HG02852 (cell line): Measurements from ENCODE around the gene SLC16A11.
"Not testable (repeated sequence)": the region's sequence is repeated elsewhere in the genome, so short reads cannot be mapped to it uniquely, and the experiment has no call there.

Experiments
- ATAC-seq: cut with Tn5 transposase; IDR thresholded peaks from one replicate; pipeline ENCODE4 v1.9.1; 2021; ENCODE audit warnings: mild to moderate bottlenecking, moderate library complexity; ENCODE audit not compliant: unreplicated experiment

The SLC16A11 gene

DNA sequence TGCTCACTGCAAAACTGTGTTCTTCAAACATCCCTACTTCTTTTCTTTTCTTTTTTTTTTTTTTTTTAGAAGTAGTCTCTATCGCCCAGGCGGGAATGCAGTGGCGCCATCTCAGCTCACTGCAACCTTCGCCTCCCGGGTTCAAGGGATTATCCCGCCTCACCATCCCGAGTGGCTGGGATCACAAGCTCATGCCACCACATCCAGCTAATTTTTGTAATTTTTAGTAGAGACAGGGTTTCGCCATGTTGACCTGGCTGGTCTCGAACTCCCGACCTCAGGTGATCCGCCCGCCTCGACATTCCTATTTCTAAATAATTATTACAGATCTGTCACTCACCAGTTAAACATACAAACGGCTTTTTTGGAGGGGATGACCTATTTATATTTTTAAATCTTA, 32.5 kb downstream of the SLC16A11 start:
- no peak for ATAC-seq

DNA sequence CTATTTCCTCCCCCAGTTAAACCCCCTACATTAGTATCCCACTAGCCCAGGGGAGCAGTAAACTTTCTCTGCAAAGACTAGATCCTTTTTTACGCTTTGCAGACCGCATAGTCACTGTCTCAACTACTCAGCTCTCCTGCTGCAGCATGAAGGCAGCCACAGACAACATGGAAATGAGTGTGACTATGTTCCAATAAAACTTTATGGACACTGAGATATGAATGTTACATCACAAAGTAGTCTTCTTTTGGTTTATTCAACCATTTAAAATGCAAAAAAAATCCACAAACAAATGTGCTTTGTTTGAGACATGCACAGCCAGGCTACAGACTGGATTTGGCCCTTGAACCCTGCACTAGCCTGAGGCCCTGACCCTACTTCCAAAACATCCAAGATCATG, 33.4 kb downstream of the SLC16A11 start:
- ATAC-seq = no peak

DNA sequence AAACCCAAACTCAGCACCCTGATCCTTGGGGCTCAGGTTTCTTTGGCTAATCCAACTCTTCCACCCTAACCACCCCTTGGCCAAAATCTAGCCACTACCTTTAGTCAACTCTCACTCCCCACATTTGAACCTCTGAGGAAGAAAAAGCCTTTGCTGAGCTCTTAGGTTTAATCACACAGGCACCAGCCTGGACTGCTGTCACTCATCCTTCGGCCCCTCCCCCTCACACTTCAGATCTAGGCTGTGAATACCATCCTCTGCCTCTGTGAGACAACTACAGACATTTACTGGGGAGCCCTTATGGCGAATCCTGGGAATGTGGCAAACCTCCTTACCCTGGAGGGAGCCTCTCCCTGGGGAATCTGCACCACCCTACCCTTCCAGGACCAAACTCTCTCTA, 36.7 kb downstream of the SLC16A11 start:
- no peak for ATAC-seq

DNA sequence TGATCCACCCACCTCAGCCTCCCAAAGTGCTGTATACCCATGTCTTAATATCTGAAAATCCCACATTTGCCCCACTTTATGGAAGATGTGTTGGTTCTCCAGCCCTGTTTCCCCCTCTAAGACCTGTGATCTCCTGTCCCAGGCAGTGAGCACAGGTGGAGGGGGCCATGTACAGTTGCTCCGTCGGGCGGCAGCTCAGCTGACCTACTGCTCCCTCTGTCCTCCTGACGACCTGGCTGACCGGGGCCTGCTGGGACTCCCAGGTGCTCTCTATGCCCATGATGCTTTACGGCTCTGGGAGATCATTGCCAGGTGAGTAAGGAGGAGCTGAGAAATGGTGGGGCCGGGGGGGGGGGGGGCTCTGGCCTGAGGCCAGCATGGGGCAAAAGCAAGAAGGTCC, 38.2 kb downstream of the SLC16A11 start:
- ATAC-seq = no peak

DNA sequence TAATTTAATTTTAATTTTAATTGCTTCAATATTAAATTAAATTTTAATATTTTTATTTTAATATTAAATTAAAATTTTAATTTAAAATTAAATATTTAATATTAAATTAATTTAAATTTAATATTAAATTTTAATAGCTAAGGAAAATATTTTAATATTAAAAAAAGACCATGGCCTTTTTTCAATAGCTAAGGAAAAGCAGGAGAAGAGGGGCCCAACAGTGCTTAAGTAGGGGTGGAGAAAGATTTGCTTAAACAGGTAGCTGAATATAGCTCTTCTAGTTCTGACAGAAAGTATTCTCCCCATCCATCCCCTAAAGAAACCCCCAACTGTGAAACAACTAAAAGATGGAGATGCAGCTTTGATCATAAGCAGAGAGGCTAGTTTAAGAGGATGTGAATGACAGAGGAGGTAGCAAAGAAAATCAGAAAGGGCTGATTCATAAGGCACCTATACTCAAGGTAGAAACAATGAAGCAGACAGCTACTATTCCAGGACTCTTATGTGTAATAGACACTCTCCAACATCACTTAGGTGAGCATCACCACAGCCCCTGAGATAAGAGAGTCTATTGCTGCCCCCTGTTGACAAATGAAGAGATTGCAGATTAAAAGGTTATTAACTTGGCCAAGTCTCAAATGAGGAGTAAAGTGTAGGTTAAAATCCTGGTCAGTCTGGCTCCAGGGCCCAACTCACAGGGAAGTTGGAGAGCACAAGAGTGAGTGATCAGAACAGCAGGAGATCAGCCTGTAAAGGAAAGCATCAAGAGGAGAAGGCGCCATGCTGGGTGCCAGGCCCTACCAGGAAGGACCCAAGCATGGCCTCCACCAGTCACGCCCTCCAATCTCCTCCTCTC, 39.3 kb downstream of the SLC16A11 start:
- ATAC-seq = no peak

DNA sequence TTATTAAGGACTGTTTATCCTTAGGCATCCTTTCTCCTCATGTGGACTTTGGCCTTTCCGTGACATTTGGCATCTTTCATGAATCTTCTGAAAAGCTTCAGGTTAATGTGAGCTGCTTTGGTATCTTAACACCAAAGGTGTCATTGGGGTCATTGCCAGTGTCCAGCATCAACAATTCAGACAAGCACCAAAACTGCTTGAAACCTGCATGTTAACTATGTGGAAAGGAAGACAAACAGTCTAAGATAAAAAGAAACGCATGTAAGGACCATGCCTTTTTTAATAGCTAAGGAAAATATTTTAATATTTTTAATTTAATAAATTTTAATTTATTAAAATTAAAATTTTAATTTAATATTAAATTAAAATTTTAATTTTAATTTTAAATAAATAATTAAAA, 40.1 kb downstream of the SLC16A11 start:
- ATAC-seq = no peak

DNA sequence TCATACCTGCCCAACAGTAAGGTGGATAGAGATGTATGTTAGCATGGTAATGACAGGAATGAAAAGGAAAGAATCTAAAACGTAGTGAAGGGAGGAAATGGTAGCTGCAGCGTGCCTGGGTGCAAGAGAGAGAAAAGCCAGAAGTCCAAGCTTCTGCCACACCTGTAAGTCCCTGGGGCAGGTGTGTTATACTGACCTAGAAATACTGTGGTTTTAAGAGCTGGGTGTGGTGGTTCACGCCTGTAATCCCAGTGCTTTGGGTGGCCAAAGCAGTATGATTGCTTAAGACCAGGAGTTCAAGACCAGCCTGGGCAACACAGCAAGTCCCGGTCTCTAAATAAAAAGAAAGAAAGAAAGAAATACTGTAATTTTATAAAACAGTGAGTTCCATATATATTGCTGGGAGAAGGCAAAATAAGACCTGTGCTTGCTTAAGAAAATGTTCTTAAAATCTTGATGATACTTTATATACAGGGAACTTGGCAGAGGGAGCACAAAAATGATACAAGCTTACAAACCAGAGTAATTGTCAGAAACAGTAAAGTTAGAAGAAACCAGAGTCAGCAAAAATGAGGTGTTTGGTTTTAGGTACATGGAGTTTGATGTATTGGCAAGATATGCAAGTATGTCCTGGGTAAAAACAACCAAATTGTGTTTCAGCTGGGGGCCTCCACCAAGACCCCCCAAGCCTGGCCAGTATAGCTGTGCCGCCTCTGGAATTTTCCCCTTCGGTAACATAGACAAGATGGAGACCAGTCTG, 41.4 kb downstream of the SLC16A11 start:
- no peak for ATAC-seq

DNA sequence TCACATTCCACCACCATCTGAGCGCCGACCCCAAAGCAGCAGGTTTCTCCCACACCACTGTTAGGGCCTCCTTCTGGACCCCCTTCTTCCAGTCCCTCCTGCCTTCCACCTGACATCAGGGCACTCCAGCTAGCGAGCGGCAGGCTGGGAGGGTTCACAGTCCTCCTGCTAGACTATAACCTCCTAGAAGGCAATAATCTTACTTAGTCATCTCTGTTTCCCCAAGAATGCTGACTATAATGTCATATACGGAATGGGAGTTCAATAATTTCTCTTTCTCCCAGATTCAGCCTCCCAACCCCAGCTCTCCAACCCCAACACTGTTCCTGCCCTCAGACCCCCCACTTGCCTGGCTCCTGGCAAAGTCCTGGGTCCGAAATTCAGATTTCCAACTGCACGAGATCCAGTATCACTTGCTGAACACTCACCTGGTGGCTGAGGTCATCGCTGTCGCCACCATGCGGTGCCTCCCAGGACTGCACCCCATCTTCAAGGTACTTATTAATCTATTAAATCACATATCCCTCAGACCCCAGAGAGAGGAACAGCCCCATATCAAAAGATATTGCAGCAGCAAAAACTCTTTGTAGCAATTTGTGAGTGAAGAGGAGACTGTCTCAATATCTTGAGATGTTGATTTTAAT, 42.5 kb downstream of the SLC16A11 start:
- ATAC-seq = no peak

DNA sequence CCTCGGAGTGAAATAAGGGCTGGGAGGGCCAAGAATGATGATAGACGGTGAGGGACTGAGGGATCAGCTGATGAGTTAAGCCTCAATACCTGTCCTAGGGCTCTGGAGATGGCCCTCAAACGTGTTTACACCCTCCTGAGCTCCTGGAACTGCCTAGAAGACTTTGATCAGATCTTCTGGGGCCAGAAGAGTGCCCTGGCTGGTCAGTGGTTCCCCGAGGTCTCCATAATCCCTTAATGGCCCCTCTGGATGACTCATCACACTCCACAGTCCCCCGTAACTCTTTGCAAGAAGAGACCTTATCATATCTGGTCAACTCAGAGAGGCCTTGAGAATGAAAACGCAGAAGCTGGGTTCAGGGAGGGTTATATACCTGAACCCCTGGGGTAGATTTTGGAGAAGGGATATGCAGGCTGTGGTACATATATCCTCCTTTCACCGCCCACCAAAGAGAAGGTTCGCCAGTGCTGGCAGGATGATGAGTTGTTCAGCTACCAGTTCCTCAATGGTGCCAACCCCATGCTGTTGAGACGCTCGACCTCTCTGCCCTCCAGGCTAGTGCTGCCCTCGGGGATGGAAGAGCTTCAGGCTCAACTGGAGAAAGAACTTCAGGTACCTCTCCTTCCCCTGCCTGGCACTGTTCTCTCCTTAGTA, 44.9 kb downstream of the SLC16A11 start:
- ATAC-seq = no peak

DNA sequence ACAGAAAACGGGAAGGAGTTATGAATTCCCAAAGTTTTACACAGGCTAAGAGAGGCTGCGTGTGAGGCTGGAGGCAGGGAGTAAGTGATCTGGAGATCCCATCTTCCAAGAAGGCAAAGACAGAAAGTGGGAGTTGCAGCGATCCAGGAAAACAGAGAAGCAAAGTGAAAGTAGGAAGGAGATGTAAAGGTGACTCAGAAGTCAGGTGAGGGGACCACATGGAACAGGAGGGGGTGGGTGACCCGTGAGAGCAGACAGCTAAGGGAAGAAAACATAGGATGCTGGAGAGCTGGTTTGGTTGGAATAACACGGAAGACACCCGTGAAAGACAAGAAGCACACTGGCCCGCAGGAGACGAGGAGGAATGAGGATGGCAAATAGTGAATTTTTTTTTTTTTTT, 46.7 kb downstream of the SLC16A11 start:
- no peak for ATAC-seq

DNA sequence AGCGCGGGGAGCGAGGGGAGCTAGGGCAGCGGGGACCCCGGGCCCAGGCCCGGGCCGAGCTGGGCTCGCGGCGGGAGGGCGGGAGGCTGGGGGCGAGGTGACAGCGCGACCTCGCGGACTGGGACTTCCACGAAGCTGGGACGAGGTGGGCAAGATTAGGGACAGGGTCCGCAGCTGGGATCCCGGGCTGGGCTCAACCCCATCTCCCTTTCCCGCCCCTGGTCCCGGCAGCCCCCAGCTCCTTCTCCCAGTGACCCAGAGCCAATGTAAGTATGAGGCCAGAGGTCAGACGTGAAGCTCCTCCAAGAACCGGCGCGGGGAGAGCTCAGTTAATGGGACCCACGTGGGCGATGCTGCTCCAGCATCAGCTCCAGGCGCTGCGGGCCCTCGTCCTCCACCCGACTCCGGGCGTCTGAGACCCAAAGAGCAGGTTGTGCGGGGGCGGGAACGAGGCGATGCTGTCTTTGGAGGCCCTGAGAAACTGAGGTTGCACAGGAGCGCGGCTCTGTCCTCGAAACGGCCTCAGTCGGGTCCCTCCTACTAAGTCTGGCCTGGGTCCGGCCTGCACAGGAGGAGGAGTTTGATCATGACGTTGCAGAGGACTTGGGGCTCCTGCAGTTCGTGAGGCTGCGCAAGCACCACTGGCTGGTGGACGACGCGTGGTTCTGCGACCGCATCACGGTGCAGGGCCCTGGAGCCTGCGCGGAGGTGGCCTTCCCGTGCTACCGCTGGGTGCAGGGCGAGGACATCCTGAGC, 47.5 kb downstream of the SLC16A11 start:
- no peak for ATAC-seq

DNA sequence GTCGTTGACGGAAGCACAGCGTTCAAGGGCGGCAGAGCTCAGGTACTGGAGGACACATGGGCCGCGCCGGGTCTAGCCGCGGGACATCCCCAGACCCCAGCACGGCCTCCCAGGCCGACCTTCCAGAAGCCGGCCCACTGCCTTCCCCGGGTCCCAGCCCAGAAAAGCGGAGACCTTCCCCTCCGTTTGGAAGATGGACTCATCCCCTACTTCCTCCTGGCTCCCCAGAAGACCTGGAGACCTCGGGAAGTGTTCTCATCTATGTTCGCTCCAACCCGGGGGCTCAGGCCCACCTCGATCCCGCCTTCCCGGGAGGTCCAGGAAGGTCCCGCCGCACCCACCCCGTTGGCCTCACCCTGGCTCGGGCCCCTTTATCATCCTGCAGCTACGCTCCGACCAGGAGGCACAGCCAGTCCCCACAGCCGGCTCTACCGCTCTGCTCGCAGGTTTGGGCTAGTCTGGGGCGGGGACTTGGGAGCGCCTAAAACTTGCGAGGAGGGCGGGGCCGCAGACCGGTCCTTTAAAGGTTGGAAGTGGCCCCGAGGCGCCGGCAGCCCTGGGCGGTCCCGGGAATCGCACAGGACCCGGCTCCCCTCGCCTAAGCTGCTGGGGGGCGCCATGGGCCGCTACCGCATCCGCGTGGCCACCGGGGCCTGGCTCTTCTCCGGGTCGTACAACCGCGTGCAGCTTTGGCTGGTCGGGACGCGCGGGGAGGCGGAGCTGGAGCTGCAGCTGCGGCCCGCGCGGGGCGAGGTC, 48.2 kb downstream of the SLC16A11 start, which contains the start of gene ALOX12:
ALOX12 (plus strand) TSS at position 550 of the 756 bp plus-strand sequence; CDS start at position 619, 69 bp downstream.
- no peak for ATAC-seq

DNA sequence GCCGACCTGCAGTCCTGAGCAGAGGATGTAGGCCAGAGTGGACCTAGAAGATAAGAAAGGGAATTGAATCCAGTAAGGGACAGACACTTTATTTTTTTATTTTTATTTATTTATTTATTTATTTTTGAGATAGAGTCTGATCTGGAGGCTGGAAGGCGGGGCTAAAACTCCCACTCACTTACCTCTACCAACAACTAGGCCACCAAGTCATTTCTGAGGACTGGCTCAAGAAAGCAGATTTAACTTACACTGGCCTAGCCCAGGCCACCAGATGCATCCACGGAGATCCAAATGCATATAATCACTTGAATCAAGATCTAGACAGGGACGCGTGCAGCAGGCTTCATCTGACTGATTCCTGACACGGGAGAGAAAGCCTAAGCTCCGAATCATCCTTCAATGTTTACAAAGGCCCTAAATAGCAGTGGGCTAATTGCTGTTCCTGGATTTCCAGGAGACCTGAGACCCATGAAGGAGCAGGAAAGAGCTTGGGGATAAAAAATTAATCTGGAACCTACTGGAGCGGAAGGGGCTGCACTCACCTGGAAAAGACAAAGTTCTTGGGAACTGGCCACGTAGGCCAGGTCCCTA, 49.1 kb downstream of the SLC16A11 start:
- ATAC-seq = no peak

DNA sequence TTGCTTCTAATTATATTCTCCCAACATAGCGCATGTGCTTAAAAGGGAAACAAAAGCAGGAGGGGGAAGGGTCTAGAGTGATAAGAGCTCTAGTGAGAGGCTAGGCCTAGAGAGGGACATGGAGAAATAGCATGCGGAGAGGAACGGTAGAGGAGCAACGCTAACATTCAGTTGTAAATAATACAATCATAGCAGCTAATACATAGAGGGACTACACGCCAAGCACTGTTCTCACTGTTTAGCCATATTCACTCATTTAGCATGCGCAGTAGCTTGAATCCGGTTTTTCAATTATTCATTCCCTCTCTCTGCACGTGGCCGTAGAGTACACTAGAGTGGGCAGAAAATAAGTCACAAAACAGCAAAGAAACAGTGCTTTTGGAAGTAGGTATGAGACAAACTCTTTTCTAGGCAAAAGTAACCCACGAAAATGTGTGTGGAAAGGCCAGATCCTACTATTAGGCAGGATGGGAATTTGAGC, 49.7 kb downstream of the SLC16A11 start:
- no peak for ATAC-seq

DNA sequence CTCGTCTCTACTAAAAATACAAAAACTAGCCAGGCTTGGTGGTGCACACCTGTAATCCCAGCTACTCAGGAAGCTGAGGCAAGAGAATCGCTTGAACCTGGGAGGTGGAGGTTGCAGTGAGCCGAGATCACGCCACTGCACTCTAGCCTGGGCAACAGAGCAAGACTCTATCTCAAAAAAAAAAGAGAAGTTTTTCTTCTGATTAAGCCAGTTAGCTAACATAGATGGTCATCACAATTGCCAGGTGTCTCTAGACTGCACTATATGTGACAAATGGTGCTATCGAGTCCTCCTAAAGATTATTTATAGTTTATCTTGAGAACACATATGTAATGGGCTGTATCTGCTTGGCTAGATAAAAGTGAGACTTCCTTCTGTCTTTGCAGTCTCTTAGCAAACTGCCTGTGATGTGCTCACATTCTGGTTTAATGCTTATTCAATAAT, 50.3 kb downstream of the SLC16A11 start:
- not testable (repeated sequence) for ATAC-seq
